ENCODE results near the gene NF1. TPM values are rescaled to one million over a fixed set of nuclear protein-coding genes. Genes with fewer than 3 reads are reported as not detected.

The NF1 gene
- total and polyA plus RNA-seq, 2 donors (not counting 1 experiment from before 2014, with no cell fraction given) = 10.8 to 27.7 TPM

- peaks cover 27 to 45% of the 10 kb centered on the region in 2 donors for H3K4me1 ChIP-seq (ENCODE audit: control insufficient read depth in 2 of 2, insufficient read depth in 2 of 2, low read length in 2 of 2)
- peak within 1 kb of the TSS; percentile 54 to 70 for H3K27ac ChIP-seq (ENCODE audit: low read length in 2 of 2)
- peaks cover 88% of the 10 kb centered on the region for H3K79me2 ChIP-seq (ENCODE audit: control insufficient read depth, insufficient read depth, low read length)
- WGBS (ENCODE audit: insufficient coverage) = no CpG with 5 or more reads among the region's 3 CpGs
- POLR2A ChIA-PET = interaction anchor here (0.5 to 1.2 kb wide), 3 partner anchors 180 to 574 kb away, joined by 4 to 6 read pairs (median 5); no protein-coding TSS in a partner anchor
- H3K9me3 ChIP-seq (ENCODE audit: control extremely low read depth in 1 of 3, control insufficient read depth in 2 of 3, insufficient read depth in 1 of 3, low read length in 2 of 3) = no peaks in the 10 kb centered on the region
- DNase-seq (peak; percentile 76), ATAC-seq (ENCODE audit: low read depth) (peak; percentile 31)
- Mint-ChIP-seq H3K4me1 (peaks cover 61% of the 10 kb centered on the region), H3K4me3 (peak within 1 kb of the TSS; percentile 86), H3K27ac (peak within 1 kb of the TSS; percentile 91), H3K9me3 (ENCODE audit: insufficient read depth) (no peaks in the 10 kb centered on the region), H3K27me3 (no peaks in the 10 kb centered on the region)
- TF ChIP-seq CTCF (IDR thresholded peaks at IDR 0.05) (no peak), EZH2 (IDR thresholded peaks at IDR 0.05; ENCODE audit: borderline replicate concordance, insufficient read depth, low read depth, low read length, poor library complexity, severe bottlenecking) (no peak)
- H2AFZ ChIP-seq (ENCODE audit: insufficient read depth, low read depth, low read length, poor library complexity, severe bottlenecking) = no peak within 1 kb of the TSS
- H4K20me1 ChIP-seq (ENCODE audit: control insufficient read depth, insufficient read depth, low read length, poor library complexity, severe bottlenecking) = no peaks in the 10 kb centered on the region
- peak within 1 kb of the TSS; percentile 79 for H3K4me2 ChIP-seq (replicated peaks; ENCODE audit: low read depth, low read length, poor library complexity, severe bottlenecking)
- intact Hi-C loops (cut with micrococcal nuclease) = loop anchor here (5.0 to 10.0 kb wide), 3 partner anchors 219 to 571 kb away; partner anchors contain the start of gene NF1
- CTCF ChIA-PET = interaction anchor here (0.6 to 1.4 kb wide), 6 partner anchors 7 to 187 kb away, joined by 3 to 4 read pairs (median 3); partner anchors contain the start of gene EVI2A
- peak within 1 kb of the TSS; percentile 58 to 98 (median 80) for H3K4me3 ChIP-seq (ENCODE audit: control extremely low read depth in 1 of 5, extremely low read depth in 1 of 5, insufficient read depth in 1 of 5, low read depth in 2 of 5, low read length in 4 of 5)
- H3K9ac ChIP-seq (ENCODE audit: low read length) = peak within 1 kb of the TSS; percentile 79
- peaks cover 0 to 5% of the 10 kb centered on the region in 2 experiments for H3K36me3 ChIP-seq (replicated peaks in 1 of 2; ENCODE audit: control extremely low read depth in 1 of 2, control insufficient read depth in 1 of 2, extremely low read depth in 1 of 2, insufficient read depth in 2 of 2, low read length in 1 of 2)
- no peaks in the 10 kb centered on the region for H3K27me3 ChIP-seq (replicated peaks in 1 of 4; ENCODE audit: control extremely low read depth in 1 of 4, control insufficient read depth in 3 of 4, insufficient read depth in 4 of 4, low read length in 3 of 4)
These were observed 219.4 kb downstream of the NF1 start, which contains the start of gene EVI2B for GRCh38 chr17:31313982-31314781. Gene EVI2B, minus strand, starts transcription at chr17:31314054. Its CDS starts 8,445 bp downstream, at chr17:31305609.

- POLR2A ChIA-PET = interaction anchor here (1.2 kb wide), 1 partner anchor 180 kb away, joined by 5 read pairs; no protein-coding TSS in a partner anchor
- Histone ChIP-seq H3K4me3 (ENCODE audit: control extremely low read depth in 1 of 5, extremely low read depth in 1 of 5, insufficient read depth in 1 of 5, low read depth in 2 of 5, low read length in 4 of 5) (peak overlapping the region in 2 of 5 experiments; percentile 80 to 92), H2AFZ (ENCODE audit: insufficient read depth, low read depth, low read length, poor library complexity, severe bottlenecking) (no peak overlapping the region), H3K4me2 (replicated peaks; ENCODE audit: low read depth, low read length, poor library complexity, severe bottlenecking) (peak overlapping the region; percentile 79), H3K4me1 (ENCODE audit: control insufficient read depth in 2 of 2, insufficient read depth in 2 of 2, low read length in 2 of 2) (peaks cover 27 to 44% of the 10 kb centered on the region in 2 donors), H3K79me2 (ENCODE audit: control insufficient read depth, insufficient read depth, low read length) (peaks cover 88% of the 10 kb centered on the region), H3K27ac (ENCODE audit: low read length in 2 of 2) (peak overlapping the region; percentile 54 to 62), H3K27me3 (replicated peaks in 1 of 4; ENCODE audit: control extremely low read depth in 1 of 4, control insufficient read depth in 3 of 4, insufficient read depth in 4 of 4, low read length in 3 of 4) (no peaks in the 10 kb centered on the region), H3K9ac (ENCODE audit: low read length) (peak overlapping the region; percentile 79), H3K36me3 (replicated peaks in 1 of 2; ENCODE audit: control extremely low read depth in 1 of 2, control insufficient read depth in 1 of 2, extremely low read depth in 1 of 2, insufficient read depth in 2 of 2, low read length in 1 of 2) (peaks cover 0 to 5% of the 10 kb centered on the region in 2 experiments), H4K20me1 (ENCODE audit: control insufficient read depth, insufficient read depth, low read length, poor library complexity, severe bottlenecking) (no peaks in the 10 kb centered on the region), H3K9me3 (ENCODE audit: control extremely low read depth in 1 of 3, control insufficient read depth in 2 of 3, insufficient read depth in 1 of 3, low read length in 2 of 3) (no peaks in the 10 kb centered on the region)
- ATAC-seq (ENCODE audit: low read depth) (no peak), DNase-seq (no peak)
- no CpG with 5 or more reads among the region's 3 CpGs for WGBS (ENCODE audit: insufficient coverage)
- Mint-ChIP-seq H3K27me3 (no peaks in the 10 kb centered on the region), H3K4me3 (peak overlapping the region; percentile 86), H3K4me1 (peaks cover 58% of the 10 kb centered on the region), H3K27ac (peak overlapping the region; percentile 77), H3K9me3 (ENCODE audit: insufficient read depth) (no peaks in the 10 kb centered on the region)
- TF ChIP-seq EZH2 (IDR thresholded peaks at IDR 0.05; ENCODE audit: borderline replicate concordance, insufficient read depth, low read depth, low read length, poor library complexity, severe bottlenecking) = no peak
- TF ChIP-seq CTCF (IDR thresholded peaks at IDR 0.05) = no peak
- intact Hi-C loops (cut with micrococcal nuclease) = loop anchor here (5.0 to 10.0 kb wide), 3 partner anchors 220 to 570 kb away; partner anchors contain the start of gene NF1
- CTCF ChIA-PET = no interaction called here
These were observed 220.0 kb downstream of the NF1 start for GRCh38 chr17:31314782-31315100.
